ENCODE data around the gene ARHGEF10L.
A peak's percentile ranks its signal among the peaks of the same experiment; 100 is the strongest.

ARHGEF10L gene

DNA sequence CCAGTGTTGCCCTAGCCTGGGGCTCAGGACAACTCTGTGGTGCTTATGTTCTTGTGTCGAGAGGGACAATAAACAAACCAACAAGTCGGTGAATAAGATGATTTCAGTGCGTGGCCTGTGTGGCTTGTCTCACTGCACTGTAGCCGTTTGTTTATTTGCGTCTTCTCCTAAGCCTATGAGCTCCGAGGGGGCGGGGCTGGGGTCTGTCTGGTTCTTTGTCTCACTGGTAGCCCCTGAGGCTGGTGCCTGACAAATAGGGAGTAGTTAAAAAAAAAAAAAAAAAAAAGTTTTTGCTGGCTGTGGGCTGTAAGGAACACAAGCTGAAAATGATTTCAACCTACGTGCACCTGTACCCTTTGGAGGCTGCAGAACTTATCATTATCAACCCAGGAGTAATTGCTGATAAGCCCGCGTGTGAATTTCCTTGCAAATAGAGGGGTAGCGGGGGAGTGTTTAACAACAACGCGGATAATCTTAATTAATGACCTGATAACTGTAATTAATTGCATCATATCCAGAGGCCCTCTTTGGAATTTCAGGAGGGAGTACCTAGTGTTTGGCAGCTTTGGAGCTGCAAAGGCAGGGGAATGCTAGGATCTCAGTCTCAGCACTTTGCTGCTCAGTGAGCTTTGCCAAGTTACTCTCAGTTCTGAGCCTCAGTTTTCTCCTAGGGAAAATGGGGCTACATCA lies 925 bp upstream of the ARHGEF10L start:
- Histone ChIP-seq H3K4me1 (ENCODE audit: control insufficient read depth, insufficient read depth, low read length, unreplicated experiment) (peaks cover 9% of the 10 kb centered on the region), H3K79me2 (ENCODE audit: control insufficient read depth, insufficient read depth, low read length, unreplicated experiment) (peaks cover 30% of the 10 kb centered on the region), H3K27me3 (ENCODE audit: insufficient read depth, low read length) (no peaks in the 10 kb centered on the region), H3K36me3 (ENCODE audit: insufficient read depth, low read length) (no peaks in the 10 kb centered on the region), H3K4me3 (ENCODE audit: low read depth, low read length) (no peak overlapping the region; the same call in 1 of the 2 replicates), H2AFZ (ENCODE audit: low read length, unreplicated experiment) (no peak overlapping the region), H3K27ac (ENCODE audit: low read depth, low read length) (no peak overlapping the region)

- Histone ChIP-seq H3K4me3 (ENCODE audit: low read depth, low read length) (peak overlapping the region; percentile 71), H3K27ac (ENCODE audit: low read depth, low read length) (no peak overlapping the region), H3K27me3 (ENCODE audit: insufficient read depth, low read length) (no peaks in the 10 kb centered on the region), H2AFZ (ENCODE audit: low read length, unreplicated experiment) (peak overlapping the region; percentile 76), H3K36me3 (ENCODE audit: insufficient read depth, low read length) (no peaks in the 10 kb centered on the region), H3K4me1 (ENCODE audit: control insufficient read depth, insufficient read depth, low read length, unreplicated experiment) (peaks cover 9% of the 10 kb centered on the region), H3K79me2 (ENCODE audit: control insufficient read depth, insufficient read depth, low read length, unreplicated experiment) (peaks cover 30% of the 10 kb centered on the region)
These were observed 401 bp upstream of the ARHGEF10L start for GRCh38 chr1:17539118-17539476.

- Histone ChIP-seq H3K4me3 (ENCODE audit: low read depth, low read length) (peak overlapping the region; percentile 85), H3K36me3 (ENCODE audit: insufficient read depth, low read length) (no peaks in the 10 kb centered on the region), H3K27ac (ENCODE audit: low read depth, low read length) (peak overlapping the region; percentile 15; the same call in 1 of the 2 replicates), H2AFZ (ENCODE audit: low read length, unreplicated experiment) (peak overlapping the region; percentile 57), H3K79me2 (ENCODE audit: control insufficient read depth, insufficient read depth, low read length, unreplicated experiment) (peaks cover 31% of the 10 kb centered on the region), H3K4me1 (ENCODE audit: control insufficient read depth, insufficient read depth, low read length, unreplicated experiment) (peaks cover 16% of the 10 kb centered on the region), H3K27me3 (ENCODE audit: insufficient read depth, low read length) (no peaks in the 10 kb centered on the region)
These were observed 930 bp downstream of the ARHGEF10L start for GRCh38 chr1:17540255-17541001.

- Histone ChIP-seq H3K27me3 (ENCODE audit: insufficient read depth, low read length) (no peaks in the 10 kb centered on the region), H3K4me1 (ENCODE audit: control insufficient read depth, insufficient read depth, low read length, unreplicated experiment) (peaks cover 24% of the 10 kb centered on the region), H3K4me3 (ENCODE audit: low read depth, low read length) (no peak overlapping the region), H2AFZ (ENCODE audit: low read length, unreplicated experiment) (no peak overlapping the region), H3K27ac (ENCODE audit: low read depth, low read length) (no peak overlapping the region), H3K79me2 (ENCODE audit: control insufficient read depth, insufficient read depth, low read length, unreplicated experiment) (peaks cover 52% of the 10 kb centered on the region), H3K36me3 (ENCODE audit: insufficient read depth, low read length) (no peaks in the 10 kb centered on the region)
These were observed 3.1 kb downstream of the ARHGEF10L start for GRCh38 chr1:17542645-17543044.

DNA sequence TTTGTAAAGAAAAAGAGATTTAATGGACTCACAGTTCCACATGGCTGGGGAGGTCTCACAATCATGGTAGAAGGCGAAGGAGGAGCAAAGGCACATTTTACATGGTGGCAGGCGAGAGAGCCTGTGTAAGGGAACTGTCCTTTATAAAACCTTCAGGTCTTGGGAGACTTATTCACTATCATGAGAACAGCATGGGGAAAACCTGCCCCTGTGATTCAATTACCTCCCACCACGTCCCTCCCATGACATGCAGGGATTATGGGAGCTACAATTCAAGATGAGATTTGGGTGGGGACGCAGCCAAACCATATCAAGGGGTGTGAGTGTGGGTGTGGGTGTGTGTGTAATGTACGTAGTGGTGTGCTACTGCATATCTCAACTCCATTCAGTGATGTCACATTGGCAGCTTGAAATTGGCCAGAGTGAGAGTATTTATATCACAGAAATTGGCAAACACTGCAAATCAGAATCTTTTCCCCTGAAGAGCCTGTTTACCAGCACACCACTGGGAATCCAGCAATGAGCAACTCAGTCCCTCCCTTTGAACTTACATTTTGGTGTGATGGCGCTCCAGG lies 5.4 kb downstream of the ARHGEF10L start:
- peaks cover 62% of the 10 kb centered on the region for H3K79me2 ChIP-seq (ENCODE audit: control insufficient read depth, insufficient read depth, low read length, unreplicated experiment)

GRCh38 chr1:17545356-17545755 lies 5.9 kb downstream of the ARHGEF10L start:
- H3K4me3 ChIP-seq (ENCODE audit: low read depth, low read length) = no peak overlapping the region
- peak overlapping the region; percentile 61 for H3K27ac ChIP-seq (ENCODE audit: low read depth, low read length)
- no peak overlapping the region for H2AFZ ChIP-seq (ENCODE audit: low read length, unreplicated experiment)
- H3K36me3 ChIP-seq (ENCODE audit: insufficient read depth, low read length) = no peaks in the 10 kb centered on the region
- H3K79me2 ChIP-seq (ENCODE audit: control insufficient read depth, insufficient read depth, low read length, unreplicated experiment) = peaks cover 59% of the 10 kb centered on the region
- no peaks in the 10 kb centered on the region for H3K27me3 ChIP-seq (ENCODE audit: insufficient read depth, low read length)
- H3K4me1 ChIP-seq (ENCODE audit: control insufficient read depth, insufficient read depth, low read length, unreplicated experiment) = peaks cover 24% of the 10 kb centered on the region

More for the DNA sequence above, 5.4 kb downstream of the ARHGEF10L start:
- peak overlapping the region; percentile 61 for H3K27ac ChIP-seq (ENCODE audit: low read depth, low read length)
- H3K27me3 ChIP-seq (ENCODE audit: insufficient read depth, low read length) = no peaks in the 10 kb centered on the region
- H3K4me1 ChIP-seq (ENCODE audit: control insufficient read depth, insufficient read depth, low read length, unreplicated experiment) = peaks cover 24% of the 10 kb centered on the region
- no peak overlapping the region for H3K4me3 ChIP-seq (ENCODE audit: low read depth, low read length)
- no peak overlapping the region for H2AFZ ChIP-seq (ENCODE audit: low read length, unreplicated experiment)
- no peaks in the 10 kb centered on the region for H3K36me3 ChIP-seq (ENCODE audit: insufficient read depth, low read length)

DNA sequence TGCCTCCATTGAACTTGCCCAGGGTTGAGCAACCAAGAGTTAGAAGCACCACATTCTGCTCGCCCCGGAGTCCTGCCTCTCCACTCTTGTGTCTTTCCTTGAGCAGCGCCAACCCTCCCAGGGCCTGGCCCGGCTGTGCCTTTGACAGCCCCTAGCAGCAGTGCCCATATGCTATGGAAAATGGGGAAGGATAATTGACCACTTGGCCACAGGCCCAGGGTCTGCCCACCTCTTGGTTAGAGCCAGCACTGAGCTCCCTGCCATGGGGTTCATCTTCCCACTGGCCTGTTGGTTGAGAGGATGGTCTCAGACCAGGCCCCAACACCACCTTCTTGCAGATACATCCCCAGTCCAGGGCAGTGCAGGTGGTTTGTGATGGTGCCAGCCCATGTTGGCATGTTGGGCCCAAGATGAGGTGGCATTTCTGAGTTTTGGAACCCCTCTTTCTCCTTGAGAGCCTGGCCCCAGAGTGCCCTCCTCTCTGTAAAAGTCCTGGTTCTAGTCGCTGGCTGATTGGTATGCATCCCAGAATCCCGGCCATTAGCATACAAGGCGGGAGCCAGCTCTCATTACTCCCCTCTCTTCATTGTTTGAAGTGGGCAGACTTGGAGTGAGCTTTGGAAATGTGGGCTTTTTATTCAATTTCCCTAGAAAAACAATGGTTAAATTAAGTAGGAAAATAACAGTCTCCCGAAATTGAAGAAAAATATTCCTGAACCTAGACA lies 7.6 kb downstream of the ARHGEF10L start:
- Histone ChIP-seq H3K4me1 (ENCODE audit: control insufficient read depth, insufficient read depth, low read length, unreplicated experiment) (peaks cover 31% of the 10 kb centered on the region), H3K27ac (ENCODE audit: low read depth, low read length) (no peak overlapping the region), H3K36me3 (ENCODE audit: insufficient read depth, low read length) (no peaks in the 10 kb centered on the region), H3K4me3 (ENCODE audit: low read depth, low read length) (no peak overlapping the region), H3K79me2 (ENCODE audit: control insufficient read depth, insufficient read depth, low read length, unreplicated experiment) (peaks cover 49% of the 10 kb centered on the region), H2AFZ (ENCODE audit: low read length, unreplicated experiment) (no peak overlapping the region), H3K27me3 (ENCODE audit: insufficient read depth, low read length) (no peaks in the 10 kb centered on the region)

DNA sequence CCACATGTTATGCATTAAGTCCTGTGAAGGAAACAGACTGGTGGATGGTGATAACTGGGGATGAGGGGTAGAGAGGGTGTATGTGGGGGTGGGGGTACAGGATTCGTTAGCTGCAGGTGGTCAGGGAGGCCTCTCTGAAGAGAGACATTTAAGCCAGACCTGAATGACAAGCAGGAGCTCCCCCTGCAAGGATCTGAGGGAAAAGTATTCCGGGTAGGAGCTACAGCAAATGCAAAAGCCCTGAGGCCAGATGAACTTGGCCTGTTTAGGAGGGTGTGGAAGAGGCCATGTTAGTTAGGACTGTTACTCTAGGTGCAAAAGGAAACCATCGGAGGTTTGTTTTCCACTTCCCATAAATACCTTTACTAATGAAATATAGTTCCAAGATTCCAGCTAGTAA lies 9.9 kb downstream of the ARHGEF10L start:
- Histone ChIP-seq H3K4me1 (ENCODE audit: control insufficient read depth, insufficient read depth, low read length, unreplicated experiment) (peaks cover 53% of the 10 kb centered on the region), H2AFZ (ENCODE audit: low read length, unreplicated experiment) (no peak overlapping the region), H3K27me3 (ENCODE audit: insufficient read depth, low read length) (no peaks in the 10 kb centered on the region), H3K4me3 (ENCODE audit: low read depth, low read length) (no peak overlapping the region), H3K79me2 (ENCODE audit: control insufficient read depth, insufficient read depth, low read length, unreplicated experiment) (peaks cover 44% of the 10 kb centered on the region), H3K27ac (ENCODE audit: low read depth, low read length) (no peak overlapping the region), H3K36me3 (ENCODE audit: insufficient read depth, low read length) (no peaks in the 10 kb centered on the region)

DNA sequence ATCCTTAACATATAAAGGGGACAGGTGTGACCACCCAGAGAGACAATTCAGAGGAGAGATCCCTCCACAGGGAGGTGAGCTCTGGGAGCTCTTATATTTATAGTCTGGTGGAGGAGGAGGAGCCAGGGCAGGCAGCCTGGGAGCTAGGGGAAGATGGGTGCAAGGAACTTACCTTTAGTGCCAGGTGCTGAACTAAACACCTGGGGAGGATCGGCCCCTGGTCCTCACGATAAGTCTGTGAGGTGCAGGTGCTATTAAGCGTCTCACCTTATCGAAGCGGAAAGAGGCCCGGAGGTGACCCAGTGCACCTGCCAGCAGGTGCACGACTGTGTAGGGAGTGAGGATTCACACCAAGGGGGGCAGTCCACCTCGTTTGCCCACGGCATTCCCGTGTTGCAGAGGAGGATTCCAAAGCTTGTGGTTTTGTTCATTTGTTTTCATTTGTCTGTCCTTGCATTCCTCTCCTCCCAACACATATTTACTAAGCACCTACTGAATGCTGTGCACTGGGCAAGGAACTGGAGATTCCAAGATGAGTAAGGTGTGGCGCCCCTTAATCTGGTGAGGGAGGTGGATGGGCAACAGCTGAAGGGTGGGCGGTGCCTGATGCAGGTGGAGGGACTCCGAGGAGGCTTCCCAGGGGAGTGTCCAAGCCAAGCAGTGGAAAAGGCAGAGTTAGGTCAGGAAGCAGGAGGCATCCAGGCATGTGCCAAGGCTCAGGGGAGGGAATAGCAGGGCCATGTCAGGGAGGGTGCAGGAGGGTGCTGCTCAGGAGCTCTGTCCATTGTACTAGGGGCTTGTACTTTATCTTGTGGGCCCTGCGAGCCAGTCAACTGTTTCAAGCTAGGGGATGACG lies 11.5 kb downstream of the ARHGEF10L start:
- H2AFZ ChIP-seq (ENCODE audit: low read length, unreplicated experiment) = no peak overlapping the region
- H3K36me3 ChIP-seq (ENCODE audit: insufficient read depth, low read length) = no peaks in the 10 kb centered on the region
- H3K4me3 ChIP-seq (ENCODE audit: low read depth, low read length) = peak overlapping the region; percentile 12; the same call in 1 of the 2 replicates
- H3K27me3 ChIP-seq (ENCODE audit: insufficient read depth, low read length) = no peaks in the 10 kb centered on the region
- H3K79me2 ChIP-seq (ENCODE audit: control insufficient read depth, insufficient read depth, low read length, unreplicated experiment) = peaks cover 43% of the 10 kb centered on the region
- peak overlapping the region; percentile 83 for H3K27ac ChIP-seq (ENCODE audit: low read depth, low read length)
- H3K4me1 ChIP-seq (ENCODE audit: control insufficient read depth, insufficient read depth, low read length, unreplicated experiment) = peaks cover 46% of the 10 kb centered on the region

All from ACC112 (cell line).